ENCODE data around the gene EP300. TPM values are rescaled to one million over a fixed set of nuclear protein-coding genes. Genes with fewer than 3 reads are reported as not detected.

Gene EP300
- total RNA-seq, 1 donor from 2014 or later: 159 TPM

DNA sequence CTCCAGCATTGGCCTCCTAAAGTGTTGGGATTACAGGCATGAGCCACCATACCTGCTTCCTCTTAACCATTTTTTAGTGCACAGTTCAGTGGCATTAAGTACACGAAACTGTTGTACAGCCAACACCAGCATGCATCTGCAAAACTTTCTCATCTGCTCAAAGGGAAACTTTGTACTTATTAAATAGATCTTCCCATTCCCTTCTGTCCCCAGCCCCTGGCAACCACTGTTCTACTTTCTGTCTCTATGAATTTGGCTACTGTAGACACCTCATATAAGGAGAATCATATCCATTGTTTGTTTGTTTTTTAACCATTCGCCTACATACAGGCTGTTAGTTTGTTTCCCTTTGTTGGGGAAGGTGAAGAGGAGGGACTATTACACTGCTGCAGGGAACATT is 6.5 kb upstream of the EP300 start:
- no peaks in the 10 kb centered on the region for H3K27me3 Mint-ChIP-seq
- ATAC-seq (ENCODE audit: low read depth): no peak
- H3K27ac Mint-ChIP-seq: no peak overlapping the region
- peaks cover 9% of the 10 kb centered on the region for H3K4me1 Mint-ChIP-seq
- POLR2A ChIA-PET: no interaction called here
- intact Hi-C loops (cut with micrococcal nuclease): no loop called here
- CTCF ChIA-PET: no interaction called here
- DNase-seq: no peak
- TF ChIP-seq, protein P1, sequence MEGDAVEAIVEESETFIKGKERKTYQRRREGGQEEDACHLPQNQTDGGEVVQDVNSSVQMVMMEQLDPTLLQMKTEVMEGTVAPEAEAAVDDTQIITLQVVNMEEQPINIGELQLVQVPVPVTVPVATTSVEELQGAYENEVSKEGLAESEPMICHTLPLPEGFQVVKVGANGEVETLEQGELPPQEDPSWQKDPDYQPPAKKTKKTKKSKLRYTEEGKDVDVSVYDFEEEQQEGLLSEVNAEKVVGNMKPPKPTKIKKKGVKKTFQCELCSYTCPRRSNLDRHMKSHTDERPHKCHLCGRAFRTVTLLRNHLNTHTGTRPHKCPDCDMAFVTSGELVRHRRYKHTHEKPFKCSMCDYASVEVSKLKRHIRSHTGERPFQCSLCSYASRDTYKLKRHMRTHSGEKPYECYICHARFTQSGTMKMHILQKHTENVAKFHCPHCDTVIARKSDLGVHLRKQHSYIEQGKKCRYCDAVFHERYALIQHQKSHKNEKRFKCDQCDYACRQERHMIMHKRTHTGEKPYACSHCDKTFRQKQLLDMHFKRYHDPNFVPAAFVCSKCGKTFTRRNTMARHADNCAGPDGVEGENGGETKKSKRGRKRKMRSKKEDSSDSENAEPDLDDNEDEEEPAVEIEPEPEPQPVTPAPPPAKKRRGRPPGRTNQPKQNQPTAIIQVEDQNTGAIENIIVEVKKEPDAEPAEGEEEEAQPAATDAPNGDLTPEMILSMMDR (IDR thresholded peaks at IDR 0.05): no peak
- H3K36me3 Mint-ChIP-seq (ENCODE audit: low read depth): no peaks in the 10 kb centered on the region
- no peaks in the 10 kb centered on the region for H3K9me3 Mint-ChIP-seq
- no peak overlapping the region for H3K4me3 Mint-ChIP-seq

DNA sequence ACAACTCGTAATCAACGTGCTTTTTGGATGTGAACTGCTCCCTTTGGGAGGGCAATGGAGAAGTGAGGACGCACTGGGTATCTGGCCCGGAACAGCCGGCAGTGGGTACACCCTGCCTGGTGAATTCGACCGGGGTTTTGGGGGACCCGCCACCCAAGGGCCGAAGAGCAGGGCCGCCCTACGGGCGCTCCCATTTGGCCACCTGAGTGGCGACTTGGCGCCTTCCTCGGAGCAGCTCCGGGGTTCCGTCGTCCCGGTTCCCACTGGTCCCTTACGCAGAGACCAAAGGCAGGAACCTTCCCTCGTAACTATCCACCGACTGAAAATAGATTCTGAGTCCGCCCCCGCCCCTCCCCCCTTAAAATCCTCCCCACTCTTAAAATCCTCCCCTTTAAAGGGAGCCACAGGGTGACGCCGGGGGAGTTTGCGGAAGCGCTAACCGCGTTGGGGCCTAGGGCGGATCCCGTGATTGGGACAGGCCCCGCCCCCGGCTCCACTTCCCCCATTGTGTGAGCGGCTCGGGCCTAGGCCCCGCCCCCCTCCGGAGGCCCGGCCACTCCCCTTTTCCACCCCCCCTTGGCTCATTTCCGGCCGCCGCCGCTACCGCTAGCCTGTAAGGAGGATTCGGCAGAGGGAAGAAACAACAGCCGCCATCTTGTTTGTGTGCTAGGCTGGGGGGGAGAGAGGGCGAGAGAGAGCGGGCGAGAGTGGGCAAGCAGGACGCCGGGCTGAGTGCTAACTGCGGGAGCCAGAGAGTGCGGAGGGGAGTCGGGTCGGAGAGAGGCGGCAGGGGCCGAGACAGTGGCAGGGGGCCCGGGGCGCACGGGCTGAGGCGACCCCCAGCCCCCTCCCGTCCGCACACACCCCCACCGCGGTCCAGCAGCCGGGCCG is 1.0 kb upstream of the EP300 start:
- peaks cover 25% of the 10 kb centered on the region for H3K36me3 Mint-ChIP-seq (ENCODE audit: low read depth)
- ChIA-PET CTCF (interaction anchor here (1.3 to 4.5 kb wide), 3 partner anchors 23 to 169 kb away, joined by 6 to 25 read pairs (median 6); partner anchors contain the start of gene RBX1), POLR2A (interaction anchor here (0.5 to 10.4 kb wide), 13 partner anchors 12 to 235 kb away, joined by 3 to 245 read pairs (median 9); partner anchors contain the start of genes RBX1, ST13 and XPNPEP3)
- TF ChIP-seq, protein P1 (IDR thresholded peaks at IDR 0.05): no peak
- H3K9me3 Mint-ChIP-seq: no peaks in the 10 kb centered on the region
- peak overlapping the region; percentile 99 for H3K27ac Mint-ChIP-seq
- peaks cover 33% of the 10 kb centered on the region for H3K4me1 Mint-ChIP-seq
- intact Hi-C loops (cut with micrococcal nuclease): loop anchor here (1.0 to 10.0 kb wide), 10 partner anchors 15 to 353 kb away; partner anchors contain the start of genes RANGAP1, RBX1, TEF and TOB2
- peak; percentile 83 for ATAC-seq (ENCODE audit: low read depth)
- H3K4me3 Mint-ChIP-seq: peak overlapping the region; percentile 98
- H3K27me3 Mint-ChIP-seq: no peaks in the 10 kb centered on the region
- DNase-seq: peak; percentile 99

DNA sequence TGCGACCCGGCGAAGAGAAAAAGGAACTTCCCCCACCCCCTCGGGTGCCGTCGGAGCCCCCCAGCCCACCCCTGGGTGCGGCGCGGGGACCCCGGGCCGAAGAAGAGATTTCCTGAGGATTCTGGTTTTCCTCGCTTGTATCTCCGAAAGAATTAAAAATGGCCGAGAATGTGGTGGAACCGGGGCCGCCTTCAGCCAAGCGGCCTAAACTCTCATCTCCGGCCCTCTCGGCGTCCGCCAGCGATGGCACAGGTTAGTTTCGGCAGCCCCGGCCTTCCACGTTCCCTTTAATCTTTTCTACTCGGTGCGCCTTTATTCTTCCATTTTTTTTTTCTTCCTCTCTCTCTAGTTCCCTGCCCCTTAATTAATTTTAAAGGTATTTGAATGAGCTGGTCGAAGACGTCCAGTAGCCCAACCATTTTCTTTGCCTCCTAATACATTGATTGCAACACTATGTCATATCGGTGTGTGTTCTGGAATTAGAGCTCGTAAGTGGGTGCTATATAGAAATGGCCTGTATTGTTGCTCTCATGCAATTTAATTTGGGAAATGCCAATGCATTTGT is 537 bp downstream of the EP300 start:
- peaks cover 25% of the 10 kb centered on the region for H3K36me3 Mint-ChIP-seq (ENCODE audit: low read depth)
- TF ChIP-seq, protein P1 (IDR thresholded peaks at IDR 0.05): no peak
- peaks cover 46% of the 10 kb centered on the region for H3K4me1 Mint-ChIP-seq
- H3K4me3 Mint-ChIP-seq: peak overlapping the region; percentile 98
- CTCF ChIA-PET: interaction anchor here (1.1 to 4.5 kb wide), 6 partner anchors 24 to 170 kb away, joined by 3 to 25 read pairs (median 6); partner anchors contain the start of gene RBX1
- POLR2A ChIA-PET: interaction anchor here (0.6 to 10.4 kb wide), 33 partner anchors 12 to 289 kb away, joined by 3 to 245 read pairs (median 6); partner anchors contain the start of genes RANGAP1, RBX1, ST13 and TEF
- intact Hi-C loops (cut with micrococcal nuclease): loop anchor here (2.0 to 10.0 kb wide), 4 partner anchors 14 to 352 kb away; partner anchors contain the start of genes TEF, TOB2 and ZC3H7B
- ATAC-seq (ENCODE audit: low read depth) (no peak), DNase-seq (no peak)
- peak overlapping the region; percentile 96 for H3K27ac Mint-ChIP-seq
- no peaks in the 10 kb centered on the region for H3K9me3 Mint-ChIP-seq
- no peaks in the 10 kb centered on the region for H3K27me3 Mint-ChIP-seq

DNA sequence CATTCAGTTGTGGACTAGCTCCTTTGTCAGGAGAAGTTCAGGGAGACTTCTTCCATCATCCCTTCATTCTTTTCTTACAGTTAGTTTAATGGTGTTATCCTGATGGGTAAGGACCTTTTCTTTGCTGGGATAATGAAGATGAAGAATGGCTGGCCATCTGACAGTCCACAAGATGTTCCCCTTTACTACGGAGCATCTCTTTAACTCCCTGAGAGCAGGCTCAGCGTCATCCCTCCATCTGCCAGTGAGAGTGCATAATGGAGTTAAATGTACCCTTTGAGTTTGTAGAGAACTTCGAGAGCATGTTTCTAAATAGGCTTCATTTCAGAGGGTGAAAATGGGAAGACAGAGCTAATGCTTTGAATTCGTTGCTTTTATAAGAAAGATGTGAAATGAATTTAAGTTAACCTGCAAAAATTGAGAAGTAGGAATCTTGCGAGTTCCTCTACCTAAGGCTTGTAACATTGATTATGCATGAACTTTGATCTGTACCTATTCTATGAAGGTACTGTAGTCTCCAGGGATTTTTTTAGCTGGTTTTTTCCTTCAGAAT is 1.7 kb downstream of the EP300 start:
- no peak for ATAC-seq (ENCODE audit: low read depth)
- Mint-ChIP-seq H3K9me3 (no peaks in the 10 kb centered on the region), H3K27ac (peak overlapping the region; percentile 96), H3K36me3 (ENCODE audit: low read depth) (peaks cover 34% of the 10 kb centered on the region), H3K27me3 (no peaks in the 10 kb centered on the region), H3K4me1 (peaks cover 55% of the 10 kb centered on the region), H3K4me3 (peak overlapping the region; percentile 98)
- ChIA-PET POLR2A (interaction anchor here (0.5 to 10.4 kb wide), 10 partner anchors 11 to 237 kb away, joined by 3 to 245 read pairs (median 14); partner anchors contain the start of genes RBX1, ST13 and XPNPEP3), CTCF (interaction anchor here (1.2 to 4.5 kb wide), 4 partner anchors 25 to 172 kb away, joined by 3 to 25 read pairs (median 7); no protein-coding TSS in a partner anchor)
- intact Hi-C loops (cut with micrococcal nuclease): loop anchor here (5.0 to 10.0 kb wide), 3 partner anchors 208 to 351 kb away; partner anchors contain the start of genes TEF, TOB2 and ZC3H7B
- DNase-seq: no peak
- TF ChIP-seq, protein P1 (IDR thresholded peaks at IDR 0.05): no peak
